OCI-LY3 (cell line): ENCODE measurements around the gene C2CD2L.

ENCODE experiments used
- EZH2phosphoT487 ChIP-seq: fragments of 200-600 bp; shearing (Covaris generic); IDR thresholded peaks from 2 replicates; pipeline ENCODE4 v1.6.1; 2018; ENCODE audit warnings: antibody characterized with exemption, mixed run types, low read depth
- TF ChIP-seq, protein P1 (sequence below): fragments of 200-600, 300-600 bp; sonication (generic); IDR thresholded peaks from 2 replicates; pipeline ENCODE4 v1.5.1; 2014; ENCODE audit warnings: antibody characterized with exemption, low read length, low read depth

DNA sequence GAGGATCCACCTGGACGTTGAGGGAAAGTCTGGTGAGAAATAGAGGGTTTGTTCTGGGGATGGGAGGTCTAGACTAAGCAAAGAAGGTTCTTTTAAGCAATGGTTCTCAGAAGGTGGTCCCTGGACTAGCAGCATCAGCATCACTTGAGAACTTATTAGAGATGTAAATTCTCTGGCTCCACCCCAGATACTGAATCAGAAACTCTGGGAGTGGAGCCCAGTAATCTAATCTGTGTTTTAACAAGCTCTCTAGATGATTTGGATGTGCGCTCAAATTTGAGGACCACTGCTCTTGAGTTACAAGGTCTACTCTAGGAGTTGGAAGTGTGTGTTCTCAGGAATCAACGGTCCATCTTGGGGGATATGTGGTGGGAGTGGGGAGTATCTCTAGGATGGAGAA lies 38.4 kb downstream of the C2CD2L start:
- TF ChIP-seq, protein P1, sequence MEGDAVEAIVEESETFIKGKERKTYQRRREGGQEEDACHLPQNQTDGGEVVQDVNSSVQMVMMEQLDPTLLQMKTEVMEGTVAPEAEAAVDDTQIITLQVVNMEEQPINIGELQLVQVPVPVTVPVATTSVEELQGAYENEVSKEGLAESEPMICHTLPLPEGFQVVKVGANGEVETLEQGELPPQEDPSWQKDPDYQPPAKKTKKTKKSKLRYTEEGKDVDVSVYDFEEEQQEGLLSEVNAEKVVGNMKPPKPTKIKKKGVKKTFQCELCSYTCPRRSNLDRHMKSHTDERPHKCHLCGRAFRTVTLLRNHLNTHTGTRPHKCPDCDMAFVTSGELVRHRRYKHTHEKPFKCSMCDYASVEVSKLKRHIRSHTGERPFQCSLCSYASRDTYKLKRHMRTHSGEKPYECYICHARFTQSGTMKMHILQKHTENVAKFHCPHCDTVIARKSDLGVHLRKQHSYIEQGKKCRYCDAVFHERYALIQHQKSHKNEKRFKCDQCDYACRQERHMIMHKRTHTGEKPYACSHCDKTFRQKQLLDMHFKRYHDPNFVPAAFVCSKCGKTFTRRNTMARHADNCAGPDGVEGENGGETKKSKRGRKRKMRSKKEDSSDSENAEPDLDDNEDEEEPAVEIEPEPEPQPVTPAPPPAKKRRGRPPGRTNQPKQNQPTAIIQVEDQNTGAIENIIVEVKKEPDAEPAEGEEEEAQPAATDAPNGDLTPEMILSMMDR: no peak
- TF ChIP-seq EZH2phosphoT487: no peak
